SK-N-SH treated with all-trans-retinoic acid at 6 μM for 48 hours (cell line): ENCODE results near the gene ADH7.

Source experiments
- ATAC-seq: fragments of 200-7000 bp; cut with Tn5 transposase; 3 replicates; pipeline ENCODE4 v1.9.1; 2020; ENCODE audit warnings: mild to moderate bottlenecking, moderate library complexity
- ARNTL ChIP-seq: fragments of 450-650 bp; formaldehyde crosslinking; IDR thresholded peaks from 2 replicates; pipeline ENCODE4 v1.5.0; 2020; ENCODE audit warnings: low read depth, mild to moderate bottlenecking, moderate library complexity, borderline replicate concordance
- BACH2 ChIP-seq: fragments of 250-450 bp; sonication (Bioruptor Pico); IDR thresholded peaks from 2 replicates; pipeline ENCODE4 v1.9.0; 2021; ENCODE audit warnings: mild to moderate bottlenecking, borderline replicate concordance
- CREB5 ChIP-seq: fragments of 250-450 bp; sonication (Bioruptor Pico); IDR thresholded peaks from 2 replicates; pipeline ENCODE4 v1.5.1; 2020; ENCODE audit warnings: low read depth, mild to moderate bottlenecking, moderate library complexity
- CSDC2 ChIP-seq: fragments of 250-450 bp; sonication (Bioruptor Pico); IDR thresholded peaks from 2 replicates; pipeline ENCODE4 v1.5.0; 2020; ENCODE audit warnings: mild to moderate bottlenecking, moderate library complexity
- CSRNP3 ChIP-seq: fragments of 250-450 bp; sonication (Bioruptor Pico); IDR thresholded peaks from 2 replicates; pipeline ENCODE4 v1.5.1; 2021; ENCODE audit warnings: mild to moderate bottlenecking, moderate library complexity
- ESRRG ChIP-seq: fragments of 250-450 bp; sonication (Bioruptor Pico); IDR thresholded peaks from 2 replicates; pipeline ENCODE4 v1.6.1; 2021; ENCODE audit warnings: mild to moderate bottlenecking
- GLIS3 ChIP-seq: fragments of 250-450 bp; sonication (Bioruptor Pico); IDR thresholded peaks from 2 replicates; pipeline ENCODE4 v1.5.0; 2020; ENCODE audit warnings: mild to moderate bottlenecking, moderate library complexity
- ISL1 ChIP-seq: fragments of 250-450 bp; sonication (Bioruptor Pico); IDR thresholded peaks from 2 replicates; pipeline ENCODE4 v2.1.2; 2022; ENCODE audit warnings: mild to moderate bottlenecking, moderate library complexity
- OSR1 ChIP-seq: fragments of 250-450 bp; sonication (Bioruptor Pico); IDR thresholded peaks from 2 replicates; pipeline ENCODE4 v1.8.0; 2022; ENCODE audit warnings: moderate library complexity, mild to moderate bottlenecking, inconsistent platforms
- PPARA ChIP-seq: fragments of 250-450 bp; sonication (Bioruptor Pico); IDR thresholded peaks from 2 replicates; pipeline ENCODE4 v1.5.0; 2020; ENCODE audit warnings: mild to moderate bottlenecking, borderline replicate concordance
- RARB ChIP-seq: fragments of 250-450 bp; sonication (Bioruptor Pico); IDR thresholded peaks from 2 replicates; pipeline ENCODE4 v1.8.0; 2021; ENCODE audit warnings: mild to moderate bottlenecking, moderate library complexity
- SNAI2 ChIP-seq: fragments of 250-450 bp; sonication (Bioruptor Pico); IDR thresholded peaks from 2 replicates; pipeline ENCODE4 v1.5.0; 2020; ENCODE audit warnings: mild to moderate bottlenecking, moderate library complexity
- TCF4 ChIP-seq: fragments of 250-450 bp; sonication (Bioruptor Pico); IDR thresholded peaks from 2 replicates; pipeline ENCODE4 v1.8.0; 2021; ENCODE audit warnings: mild to moderate bottlenecking, moderate library complexity, borderline replicate concordance
- TOX ChIP-seq: fragments of 250-450 bp; sonication (Bioruptor Pico); IDR thresholded peaks from 2 replicates; pipeline ENCODE4 v1.8.0; 2021; ENCODE audit warnings: mild to moderate bottlenecking, moderate library complexity, borderline replicate concordance
- TSHZ2 ChIP-seq: fragments of 250-450 bp; sonication (Bioruptor Pico); IDR thresholded peaks from 2 replicates; pipeline ENCODE4 v1.5.0; 2020; ENCODE audit warnings: mild to moderate bottlenecking, moderate library complexity
- ZC3H10 ChIP-seq: fragments of 250-450 bp; sonication (Bioruptor Pico); IDR thresholded peaks from 2 replicates; pipeline ENCODE4 v1.5.1; 2021; ENCODE audit warnings: mild to moderate bottlenecking, moderate library complexity
- ZFP3 ChIP-seq: fragments of 250-450 bp; sonication (Bioruptor Pico); IDR thresholded peaks from 2 replicates; pipeline ENCODE4 v1.5.0; 2020; ENCODE audit warnings: mild to moderate bottlenecking, moderate library complexity
- ZFP30 ChIP-seq: fragments of 450-650 bp; formaldehyde crosslinking; IDR thresholded peaks from 2 replicates; pipeline ENCODE4 v1.5.0; 2022; ENCODE audit warnings: mild to moderate bottlenecking, moderate library complexity
- ZNF565 ChIP-seq: fragments of 450-650 bp; formaldehyde crosslinking; conservative IDR thresholded peaks from 2 replicates; pipeline ENCODE4 v1.5.0; 2020; ENCODE audit warnings: low read depth, mild to moderate bottlenecking, moderate library complexity
- ZNF70 ChIP-seq: fragments of 450-650 bp; formaldehyde crosslinking; IDR thresholded peaks from 2 replicates; pipeline ENCODE4 v1.5.0; 2020; ENCODE audit warnings: mild to moderate bottlenecking, moderate library complexity
- TF ChIP-seq, protein P1 (sequence below): fragments of 250-450 bp; sonication (Bioruptor Pico); IDR thresholded peaks from 2 replicates; pipeline ENCODE4 v1.8.0; 2021; ENCODE audit warnings: low read depth, mild to moderate bottlenecking, moderate library complexity, borderline replicate concordance
- TF ChIP-seq, protein P2 (sequence below): fragments of 250-450 bp; sonication (Bioruptor Pico); IDR thresholded peaks from 2 replicates; pipeline ENCODE4 v1.8.0; 2020; ENCODE audit warnings: mild to moderate bottlenecking, moderate library complexity, borderline replicate concordance

The ADH7 gene

DNA sequence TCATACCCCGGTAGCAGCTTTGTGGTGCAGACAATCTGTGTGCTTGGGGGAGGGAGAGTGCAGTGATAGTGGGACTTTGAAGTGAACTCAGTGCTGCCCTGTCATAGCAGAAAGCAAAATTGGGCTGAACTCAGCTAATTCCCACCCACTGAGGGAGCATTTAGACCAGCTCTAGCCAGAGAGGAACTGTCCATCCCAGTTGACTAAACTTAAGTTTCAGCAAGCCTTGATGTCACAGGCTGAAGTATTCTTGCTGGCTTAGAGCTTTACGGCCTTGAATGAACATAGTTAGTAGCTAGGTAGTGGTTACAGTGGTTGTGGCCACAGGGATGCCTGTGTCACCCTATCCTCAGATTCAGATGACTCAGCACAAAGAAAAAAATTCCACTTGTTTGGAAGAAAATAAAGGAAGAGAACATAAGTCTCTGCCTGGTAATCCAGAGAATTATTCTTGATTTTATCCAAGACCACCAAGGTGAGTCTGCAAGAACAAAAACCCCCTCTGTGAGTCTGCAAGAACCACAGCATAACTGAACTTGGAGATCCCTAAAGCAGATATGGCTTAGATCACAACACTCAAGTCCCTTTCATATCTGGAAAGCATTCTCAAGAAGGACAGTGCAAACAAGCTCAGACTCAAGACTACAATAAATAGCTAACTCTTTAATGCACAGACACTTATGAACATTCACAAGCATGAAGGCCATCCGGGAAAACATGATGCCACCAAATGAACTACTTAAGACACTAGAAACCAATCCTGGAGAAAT is 39.4 kb downstream of the ADH7 start:
- no peak for ATAC-seq
- TF ChIP-seq ZNF70 (CRISPR knock-in tag) (no peak), BACH2 (CRISPR knock-in tag) (no peak), OSR1 (CRISPR knock-in tag) (no peak)

GRCh38 chr4:99394896-99395295 is 40.2 kb downstream of the ADH7 start:
- no peak for ATAC-seq
- TF ChIP-seq ZFP30 (CRISPR knock-in tag) (no peak), CSDC2 (CRISPR knock-in tag) (no peak), ESRRG (CRISPR knock-in tag) (no peak), CSRNP3 (CRISPR knock-in tag) (no peak), ISL1 (CRISPR knock-in tag) (no peak), ZNF70 (CRISPR knock-in tag) (no peak), ZC3H10 (CRISPR knock-in tag) (no peak), GLIS3 (CRISPR knock-in tag) (no peak), CREB5 (no peak), BACH2 (CRISPR knock-in tag) (no peak), SNAI2 (CRISPR knock-in tag) (no peak), ZFP3 (CRISPR knock-in tag) (no peak), OSR1 (CRISPR knock-in tag) (no peak), ARNTL (CRISPR knock-in tag) (no peak)

GRCh38 chr4:99390055-99390454 is 45.1 kb downstream of the ADH7 start:
- ATAC-seq: no peak
- no peak for TF ChIP-seq TOX (CRISPR knock-in tag)
- TF ChIP-seq PPARA (CRISPR knock-in tag): no peak
- no peak for TF ChIP-seq ISL1 (CRISPR knock-in tag)
- TF ChIP-seq ZNF565 (CRISPR knock-in tag): no peak
- no peak for TF ChIP-seq RARB (CRISPR knock-in tag)
- TF ChIP-seq TCF4: no peak
- no peak for TF ChIP-seq TSHZ2 (CRISPR knock-in tag)
- TF ChIP-seq OSR1 (CRISPR knock-in tag): no peak
- no peak for TF ChIP-seq ZFP30 (CRISPR knock-in tag)
- TF ChIP-seq ZC3H10 (CRISPR knock-in tag): no peak
- TF ChIP-seq GLIS3 (CRISPR knock-in tag): no peak
- TF ChIP-seq, protein P1, sequence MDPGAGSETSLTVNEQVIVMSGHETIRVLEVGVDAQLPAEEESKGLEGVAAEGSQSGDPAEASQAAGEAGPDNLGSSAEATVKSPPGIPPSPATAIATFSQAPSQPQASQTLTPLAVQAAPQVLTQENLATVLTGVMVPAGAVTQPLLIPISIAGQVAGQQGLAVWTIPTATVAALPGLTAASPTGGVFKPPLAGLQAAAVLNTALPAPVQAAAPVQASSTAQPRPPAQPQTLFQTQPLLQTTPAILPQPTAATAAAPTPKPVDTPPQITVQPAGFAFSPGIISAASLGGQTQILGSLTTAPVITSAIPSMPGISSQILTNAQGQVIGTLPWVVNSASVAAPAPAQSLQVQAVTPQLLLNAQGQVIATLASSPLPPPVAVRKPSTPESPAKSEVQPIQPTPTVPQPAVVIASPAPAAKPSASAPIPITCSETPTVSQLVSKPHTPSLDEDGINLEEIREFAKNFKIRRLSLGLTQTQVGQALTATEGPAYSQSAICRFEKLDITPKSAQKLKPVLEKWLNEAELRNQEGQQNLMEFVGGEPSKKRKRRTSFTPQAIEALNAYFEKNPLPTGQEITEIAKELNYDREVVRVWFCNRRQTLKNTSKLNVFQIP (CRISPR knock-in tag): no peak
- no peak for TF ChIP-seq ARNTL (CRISPR knock-in tag)
- no peak for TF ChIP-seq CREB5
- no peak for TF ChIP-seq ZNF70 (CRISPR knock-in tag)
- TF ChIP-seq ESRRG (CRISPR knock-in tag): no peak
- no peak for TF ChIP-seq CSRNP3 (CRISPR knock-in tag)
- no peak for TF ChIP-seq ZFP3 (CRISPR knock-in tag)
- TF ChIP-seq, protein P2, sequence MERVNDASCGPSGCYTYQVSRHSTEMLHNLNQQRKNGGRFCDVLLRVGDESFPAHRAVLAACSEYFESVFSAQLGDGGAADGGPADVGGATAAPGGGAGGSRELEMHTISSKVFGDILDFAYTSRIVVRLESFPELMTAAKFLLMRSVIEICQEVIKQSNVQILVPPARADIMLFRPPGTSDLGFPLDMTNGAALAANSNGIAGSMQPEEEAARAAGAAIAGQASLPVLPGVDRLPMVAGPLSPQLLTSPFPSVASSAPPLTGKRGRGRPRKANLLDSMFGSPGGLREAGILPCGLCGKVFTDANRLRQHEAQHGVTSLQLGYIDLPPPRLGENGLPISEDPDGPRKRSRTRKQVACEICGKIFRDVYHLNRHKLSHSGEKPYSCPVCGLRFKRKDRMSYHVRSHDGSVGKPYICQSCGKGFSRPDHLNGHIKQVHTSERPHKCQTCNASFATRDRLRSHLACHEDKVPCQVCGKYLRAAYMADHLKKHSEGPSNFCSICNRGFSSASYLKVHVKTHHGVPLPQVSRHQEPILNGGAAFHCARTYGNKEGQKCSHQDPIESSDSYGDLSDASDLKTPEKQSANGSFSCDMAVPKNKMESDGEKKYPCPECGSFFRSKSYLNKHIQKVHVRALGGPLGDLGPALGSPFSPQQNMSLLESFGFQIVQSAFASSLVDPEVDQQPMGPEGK (CRISPR knock-in tag): no peak
- TF ChIP-seq CSDC2 (CRISPR knock-in tag): no peak
